ENCODE results near the gene TMEM169. TPM values are rescaled to one million over a fixed set of nuclear protein-coding genes. Genes with fewer than 3 reads are reported as not detected.
A peak's percentile ranks its signal among the peaks of the same experiment; 100 is the strongest.

TMEM169 gene
- total and polyA plus RNA-seq, 9 of the 15 experiments (the other 6 are each of a cell fraction or from before 2014, with no cell fraction given): 0.01 to 0.09 (median 0.04) TPM; not detected in 5

- TF ChIP-seq ZNF12 (CRISPR knock-in tag; IDR thresholded peaks at IDR 0.05) (no peak), GTF2A2 (tag; IDR thresholded peaks at IDR 0.05) (no peak), GATAD2B (IDR thresholded peaks at IDR 0.05; ENCODE audit: borderline replicate concordance) (no peak), PPARD (CRISPR knock-in tag; IDR thresholded peaks at IDR 0.05) (no peak), ZFX (CRISPR knock-in tag; IDR thresholded peaks at IDR 0.05) (no peak), BCLAF1 (IDR thresholded peaks at IDR 0.05; ENCODE audit: borderline replicate concordance in 1 of 2, control insufficient read depth in 1 of 2, low read depth in 2 of 2, low read length in 1 of 2) (no peak), MXI1 (IDR thresholded peaks at IDR 0.05; ENCODE audit: low read depth, low read length) (peak; percentile 41; the same call in 1 of the 2 replicates), RHOXF2B (CRISPR knock-in tag; conservative IDR thresholded peaks at IDR 0.05) (0 out of 2 replicates have a peak, but pooled peaks have one; percentile 53), ZNF79 (CRISPR knock-in tag; IDR thresholded peaks at IDR 0.05; ENCODE audit: low read depth) (no peak), PHB (CRISPR knock-in tag; IDR thresholded peaks at IDR 0.05) (no peak), NR2C2 (CRISPR knock-in tag; IDR thresholded peaks at IDR 0.05) (no peak), NR2C2 (tag; IDR thresholded peaks at IDR 0.05) (no peak), NEUROD1 (IDR thresholded peaks at IDR 0.05; ENCODE audit: borderline replicate concordance, low read depth, low read length, partially characterized antibody) (no peak), LCOR (CRISPR knock-in tag; IDR thresholded peaks at IDR 0.05) (no peak), ZNF584 (CRISPR knock-in tag; IDR thresholded peaks at IDR 0.05; ENCODE audit: low read depth) (no peak), SRSF7 (optimal IDR thresholded peaks at IDR 0.05; ENCODE audit: low read depth, low read length) (no peak), TEAD1 (CRISPR knock-in tag; IDR thresholded peaks at IDR 0.05) (0 out of 4 replicates have a peak, but pooled peaks of 1 of the 2 experiments have one; percentile 49), ZNF75A (CRISPR knock-in tag; IDR thresholded peaks at IDR 0.05) (no peak), HDGF (IDR thresholded peaks at IDR 0.05) (no peak), SMAD2 (IDR thresholded peaks at IDR 0.05; ENCODE audit: low read depth, low read length) (no peak), HBP1 (CRISPR knock-in tag; IDR thresholded peaks at IDR 0.05) (peak; percentile 41; the same call in 1 of the 2 replicates), ARNT (IDR thresholded peaks at IDR 0.05) (no peak), ZNF583 (CRISPR knock-in tag; IDR thresholded peaks at IDR 0.05) (no peak), ZNF408 (CRISPR knock-in tag; IDR thresholded peaks at IDR 0.05; ENCODE audit: low read depth) (no peak)
These were observed 33.2 kb downstream of the TMEM169 start (continued) for GRCh38 chr2:216114714-216115531.

All from K562 (cell line).